Lower leg skin (tissue), 3 donors: Measurements from ENCODE around the gene NRXN3.

Experiments used
- CTCF ChIP-seq, 3 donors: fragments of 450-650 bp; IDR thresholded peaks; one replicate each; pipeline ENCODE4 v1.5.1; 2016; ENCODE audit warnings: antibody characterized with exemption in 3 of 3, mild to moderate bottlenecking in 3 of 3, moderate library complexity in 2 of 3
- POLR2A ChIP-seq, 2 donors: fragments of 450-650 bp; IDR thresholded peaks; one replicate each; pipeline ENCODE4 v1.6.1; 2016 to 2017; ENCODE audit warnings: antibody characterized with exemption in 2 of 2, mild to moderate bottlenecking in 1 of 2, moderate library complexity in 1 of 2

DNA sequence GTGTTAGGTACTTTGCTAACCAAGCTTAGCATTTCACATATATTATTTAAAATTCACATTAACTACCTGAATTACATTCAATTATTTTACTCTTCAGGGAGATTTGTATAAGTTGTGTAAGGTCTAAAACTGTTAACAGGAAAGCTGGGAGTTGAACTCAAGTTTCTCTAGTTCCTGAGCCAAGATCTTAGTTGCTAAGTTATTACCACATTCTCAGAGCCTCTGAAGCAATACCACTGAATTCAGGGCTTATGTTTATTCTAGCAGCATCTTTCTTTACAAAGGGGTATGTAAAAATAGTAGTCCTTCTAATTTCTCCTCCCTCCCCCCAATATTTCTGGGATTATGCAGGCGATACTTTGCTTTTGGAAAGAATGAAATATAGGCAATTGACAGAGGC, 1254.3 kb downstream of the NRXN3 start:
- no peak for TF ChIP-seq CTCF (IDR thresholded peaks at IDR 0.05)
- TF ChIP-seq POLR2A (IDR thresholded peaks at IDR 0.05), result no peak
